Fibroblast of lung (primary cell): ENCODE data around the gene PIGBOS1. TPM values are rescaled to one million over a fixed set of nuclear protein-coding genes. Genes with fewer than 3 reads are reported as not detected.

Experiments used
- DNase-seq, 2 donors: peaks; one replicate each; pipeline versions ENCODE4 v3.0.0 to v3.0.0-alpha.2; 2010; ENCODE audit warnings: low read depth in 2 of 2
- H2AFZ ChIP-seq: 2 replicates; pipeline ENCODE4 v1.5.1; 2012; ENCODE audit warnings: low read length, control low read depth, inconsistent platforms
- H3K27ac ChIP-seq: 2 replicates; pipeline ENCODE4 v1.5.1; 2011; ENCODE audit warnings: low read length, control low read depth; ENCODE audit not compliant: insufficient read depth
- H3K27me3 ChIP-seq: 2 replicates; pipeline ENCODE4 v1.5.1; 2011; ENCODE audit warnings: mild to moderate bottlenecking, low read length; ENCODE audit not compliant: control insufficient read depth, insufficient read depth
- H3K36me3 ChIP-seq: 2 replicates; pipeline ENCODE4 v1.5.1; 2011; ENCODE audit warnings: low read length; ENCODE audit not compliant: control insufficient read depth, insufficient read depth
- H3K4me1 ChIP-seq: 2 replicates; pipeline ENCODE4 v1.5.1; 2011; ENCODE audit warnings: low read length; ENCODE audit not compliant: control insufficient read depth, insufficient read depth; ENCODE audit errors: extremely low read depth
- H3K4me2 ChIP-seq: 2 replicates; pipeline ENCODE4 v1.5.1; 2011; ENCODE audit warnings: low read length, control low read depth; ENCODE audit not compliant: insufficient read depth; ENCODE audit errors: extremely low read depth
- H3K4me3 ChIP-seq, 4 experiments: fragments of 200-600 bp in 1 of 4; sonication (generic) in 1 of 4; replicated peaks in 1 of 4; 2 replicates each; pipeline ENCODE4 v1.5.1; 2011 to 2016; ENCODE audit warnings: low read length in 4 of 4, low read depth in 3 of 4, mild to moderate bottlenecking in 3 of 4, control low read depth in 2 of 4, inconsistent platforms in 1 of 4, mixed read lengths in 1 of 4; ENCODE audit not compliant: insufficient read depth in 1 of 4; ENCODE audit errors: control extremely low read depth in 1 of 4
- H3K79me2 ChIP-seq: 2 replicates; pipeline ENCODE4 v1.5.1; 2012; ENCODE audit warnings: mild to moderate bottlenecking, low read length, inconsistent platforms; ENCODE audit not compliant: control insufficient read depth, insufficient read depth
- H3K9ac ChIP-seq: 2 replicates; pipeline ENCODE4 v1.5.1; 2011; ENCODE audit warnings: mild to moderate bottlenecking, low read length, control low read depth; ENCODE audit not compliant: insufficient read depth
- H3K9me3 ChIP-seq: 2 replicates; pipeline ENCODE4 v1.5.1; 2012; ENCODE audit warnings: low read depth, low read length; ENCODE audit not compliant: control insufficient read depth, insufficient read depth
- H4K20me1 ChIP-seq: 2 replicates; pipeline ENCODE4 v1.5.1; 2011; ENCODE audit warnings: low read length; ENCODE audit not compliant: control insufficient read depth, insufficient read depth; ENCODE audit errors: extremely low read depth
- EZH2 ChIP-seq: IDR thresholded peaks from 2 replicates; pipeline ENCODE4 v1.5.1; 2012; ENCODE audit warnings: low read length, control low read depth, mild to moderate bottlenecking; ENCODE audit errors: missing control alignments
- polyA plus RNA-seq, 2 donors: library from polyadenylated mRNA; depleted of rRNA in 1 of 2; stranded (reverse) in 1 of 2; unstranded in 1 of 2; fragments of >200 nt; gene quantifications; 2 replicates each; pipeline ENCODE4 v1.2.1, GENCODE V29; 2011 to 2012; ENCODE audit warnings: missing spikeins in 1 of 2
- total RNA-seq: library from RNA; depleted of rRNA; stranded (reverse); fragments of >200 nt; gene quantifications from 2 replicates; pipeline ENCODE4 v1.2.1, GENCODE V29; 2014
- TF ChIP-seq, protein P1 (sequence below), 2 donors: IDR thresholded peaks in 1 of 2; conservative IDR thresholded peaks in 1 of 2; 1 replicate in 1 of 2; 2 replicates in 1 of 2; pipeline ENCODE4 v1.5.1; 2011 to 2012; ENCODE audit warnings: low read length in 2 of 2, control low read depth in 1 of 2, inconsistent platforms in 1 of 2, low read depth in 1 of 2, mild to moderate bottlenecking in 1 of 2

PIGBOS1 gene
- total and polyA plus RNA-seq, 2 donors (not counting 1 experiment from before 2014, with no cell fraction given): 10.9 to 18.5 TPM

DNA sequence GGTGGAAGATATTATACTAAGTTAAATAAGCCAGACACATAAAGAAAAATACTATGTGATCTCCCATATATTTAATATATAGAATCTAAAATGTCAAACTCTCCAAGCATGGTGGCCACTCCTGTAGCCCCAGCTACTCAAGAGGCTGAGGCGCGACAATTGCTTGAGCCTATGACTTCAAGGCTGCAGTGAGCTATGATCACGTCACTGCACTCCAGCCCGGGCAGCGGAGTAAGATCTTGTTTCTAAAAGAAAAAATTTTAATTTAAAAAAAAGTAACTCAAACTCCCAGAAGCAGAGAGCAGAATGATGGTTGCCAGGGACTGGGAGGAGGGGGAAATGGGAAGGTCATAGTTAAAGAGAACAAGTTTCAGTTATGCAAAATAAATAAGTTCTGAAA is 42.6 kb downstream of the PIGBOS1 start:
- Histone ChIP-seq H3K4me1 (peaks cover 9% of the 10 kb centered on the region), H3K36me3 (no peaks in the 10 kb centered on the region), H4K20me1 (no peaks in the 10 kb centered on the region), H2AFZ (no peak overlapping the region), H3K27me3 (no peaks in the 10 kb centered on the region), H3K4me3 (no peak overlapping the region), H3K4me2 (no peak overlapping the region), H3K9ac (no peak overlapping the region), H3K27ac (no peak overlapping the region), H3K9me3 (no peaks in the 10 kb centered on the region), H3K79me2 (no peaks in the 10 kb centered on the region)
- no peak for DNase-seq
- TF ChIP-seq, protein P1, sequence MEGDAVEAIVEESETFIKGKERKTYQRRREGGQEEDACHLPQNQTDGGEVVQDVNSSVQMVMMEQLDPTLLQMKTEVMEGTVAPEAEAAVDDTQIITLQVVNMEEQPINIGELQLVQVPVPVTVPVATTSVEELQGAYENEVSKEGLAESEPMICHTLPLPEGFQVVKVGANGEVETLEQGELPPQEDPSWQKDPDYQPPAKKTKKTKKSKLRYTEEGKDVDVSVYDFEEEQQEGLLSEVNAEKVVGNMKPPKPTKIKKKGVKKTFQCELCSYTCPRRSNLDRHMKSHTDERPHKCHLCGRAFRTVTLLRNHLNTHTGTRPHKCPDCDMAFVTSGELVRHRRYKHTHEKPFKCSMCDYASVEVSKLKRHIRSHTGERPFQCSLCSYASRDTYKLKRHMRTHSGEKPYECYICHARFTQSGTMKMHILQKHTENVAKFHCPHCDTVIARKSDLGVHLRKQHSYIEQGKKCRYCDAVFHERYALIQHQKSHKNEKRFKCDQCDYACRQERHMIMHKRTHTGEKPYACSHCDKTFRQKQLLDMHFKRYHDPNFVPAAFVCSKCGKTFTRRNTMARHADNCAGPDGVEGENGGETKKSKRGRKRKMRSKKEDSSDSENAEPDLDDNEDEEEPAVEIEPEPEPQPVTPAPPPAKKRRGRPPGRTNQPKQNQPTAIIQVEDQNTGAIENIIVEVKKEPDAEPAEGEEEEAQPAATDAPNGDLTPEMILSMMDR (conservative IDR thresholded peaks at IDR 0.05 in 1 of 2, IDR thresholded peaks at IDR 0.05 in 1 of 2; ENCODE audit: low read depth in 1 of 2, low read length in 2 of 2): no peak
- TF ChIP-seq EZH2: no peak

DNA sequence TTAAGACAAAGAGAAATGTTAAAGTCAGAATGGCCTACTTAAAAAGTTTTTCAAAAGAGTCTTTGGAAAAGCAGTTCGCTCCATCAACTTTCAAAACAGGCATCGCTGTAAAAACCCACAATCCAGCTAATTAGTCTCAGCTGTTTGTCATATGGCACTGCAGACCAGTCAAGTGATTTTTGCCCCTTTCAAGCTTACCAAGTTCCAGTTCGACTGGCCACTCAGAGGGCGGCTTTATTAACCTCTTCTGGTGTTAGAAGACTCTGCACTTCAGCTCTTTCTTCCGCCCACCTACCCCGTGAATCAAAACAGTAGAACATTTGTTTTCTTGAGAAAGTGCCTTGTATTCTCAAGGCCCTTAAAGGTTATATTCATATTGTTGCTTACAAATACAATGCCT is 48.6 kb downstream of the PIGBOS1 start:
- Histone ChIP-seq H3K36me3 (no peaks in the 10 kb centered on the region), H2AFZ (no peak overlapping the region), H3K27me3 (no peaks in the 10 kb centered on the region), H4K20me1 (no peaks in the 10 kb centered on the region), H3K9me3 (no peaks in the 10 kb centered on the region), H3K4me3 (no peak overlapping the region), H3K27ac (no peak overlapping the region), H3K4me2 (no peak overlapping the region), H3K9ac (no peak overlapping the region), H3K4me1 (no peaks in the 10 kb centered on the region), H3K79me2 (no peaks in the 10 kb centered on the region)
- DNase-seq: no peak
- TF ChIP-seq, protein P1 (conservative IDR thresholded peaks at IDR 0.05 in 1 of 2, IDR thresholded peaks at IDR 0.05 in 1 of 2; ENCODE audit: low read depth in 1 of 2, low read length in 2 of 2): no peak
- TF ChIP-seq EZH2: no peak

DNA sequence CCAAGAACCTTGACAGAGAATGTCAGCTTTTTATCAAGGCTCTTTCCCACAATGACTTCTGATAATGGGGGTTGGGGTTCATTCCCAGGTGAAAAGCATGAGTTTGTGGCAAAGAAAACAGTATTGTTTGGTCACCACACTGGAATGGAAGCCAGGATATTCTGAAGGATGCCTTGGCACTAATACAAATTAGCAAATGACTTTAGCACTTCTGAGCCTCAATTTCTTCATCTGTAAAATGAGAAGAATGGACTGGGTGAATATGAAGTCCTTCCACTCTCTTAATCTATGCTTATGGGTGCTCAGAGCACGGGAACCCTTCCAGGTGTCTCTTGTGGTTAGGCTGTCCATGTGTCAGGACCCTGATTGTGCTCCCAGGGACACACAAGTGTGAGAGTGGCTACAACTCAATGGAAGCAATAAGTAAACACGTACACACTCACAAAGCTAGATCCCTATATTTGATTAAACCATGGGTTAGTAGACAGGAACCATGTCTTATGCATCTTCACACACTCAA is 50.7 kb downstream of the PIGBOS1 start:
- Histone ChIP-seq H4K20me1 (no peaks in the 10 kb centered on the region), H3K9me3 (no peaks in the 10 kb centered on the region), H3K9ac (no peak overlapping the region), H3K4me2 (no peak overlapping the region), H3K4me1 (no peaks in the 10 kb centered on the region), H3K79me2 (no peaks in the 10 kb centered on the region), H3K27ac (no peak overlapping the region), H3K4me3 (no peak overlapping the region), H3K36me3 (no peaks in the 10 kb centered on the region), H2AFZ (no peak overlapping the region), H3K27me3 (no peaks in the 10 kb centered on the region)
- TF ChIP-seq EZH2: no peak
- TF ChIP-seq, protein P1 (conservative IDR thresholded peaks at IDR 0.05 in 1 of 2, IDR thresholded peaks at IDR 0.05 in 1 of 2; ENCODE audit: low read depth in 1 of 2, low read length in 2 of 2): no peak
- DNase-seq: no peak
